CD4-positive, alpha-beta T cell treated with Interleukin-17A for 1 hour (primary cell): ENCODE measurements around the gene ACSL3.
"Not testable (repeated sequence)": the region's sequence is repeated elsewhere in the genome, so short reads cannot be mapped to it uniquely, and the experiment has no call there.

Experiments used
- DNase-seq: peaks from one replicate; pipeline ENCODE4 v3.0.0-alpha.2; 2020

Gene ACSL3

DNA sequence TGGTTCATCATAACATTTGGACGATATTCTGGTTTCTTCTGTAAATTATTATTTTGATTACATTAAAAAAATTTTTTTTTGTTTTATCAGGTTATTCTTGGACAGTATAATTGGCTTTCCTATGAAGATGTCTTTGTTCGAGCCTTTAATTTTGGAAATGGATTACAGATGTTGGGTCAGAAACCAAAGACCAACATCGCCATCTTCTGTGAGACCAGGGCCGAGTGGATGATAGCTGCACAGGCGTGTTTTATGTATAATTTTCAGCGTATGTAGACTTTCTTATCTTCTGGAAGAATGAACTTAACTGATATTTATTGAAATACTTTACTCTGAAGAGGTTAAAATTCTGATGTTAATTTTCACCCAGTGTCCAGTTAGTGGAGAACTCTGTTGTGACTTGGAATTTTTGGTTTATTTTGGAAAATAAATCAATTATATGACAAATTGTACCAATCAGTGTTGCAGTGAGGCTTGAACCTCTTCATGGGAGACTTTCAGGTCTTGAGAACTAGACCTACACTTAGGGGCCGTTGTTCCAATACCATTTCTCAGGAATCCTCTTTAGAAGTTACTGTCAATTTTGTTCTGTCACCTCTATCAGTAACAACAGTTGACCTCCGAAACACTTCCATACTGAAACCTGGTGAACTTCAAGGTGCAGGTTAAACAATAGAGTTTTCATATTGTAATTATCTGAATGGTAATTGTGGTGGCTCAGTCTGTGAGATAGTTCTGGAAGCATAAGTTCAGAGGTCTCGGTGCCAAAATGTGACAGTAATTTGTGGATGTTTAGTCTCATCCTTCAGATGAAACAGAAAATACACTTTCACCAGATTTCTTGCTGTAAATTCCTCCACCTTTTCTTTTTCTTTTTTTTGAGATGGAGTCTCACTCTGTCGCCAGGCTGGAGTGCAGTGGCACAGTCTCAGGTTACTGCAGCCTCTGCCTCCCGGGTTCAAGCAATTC lies 55.7 kb downstream of the ACSL3 start:
- DNase-seq, result no peak

DNA sequence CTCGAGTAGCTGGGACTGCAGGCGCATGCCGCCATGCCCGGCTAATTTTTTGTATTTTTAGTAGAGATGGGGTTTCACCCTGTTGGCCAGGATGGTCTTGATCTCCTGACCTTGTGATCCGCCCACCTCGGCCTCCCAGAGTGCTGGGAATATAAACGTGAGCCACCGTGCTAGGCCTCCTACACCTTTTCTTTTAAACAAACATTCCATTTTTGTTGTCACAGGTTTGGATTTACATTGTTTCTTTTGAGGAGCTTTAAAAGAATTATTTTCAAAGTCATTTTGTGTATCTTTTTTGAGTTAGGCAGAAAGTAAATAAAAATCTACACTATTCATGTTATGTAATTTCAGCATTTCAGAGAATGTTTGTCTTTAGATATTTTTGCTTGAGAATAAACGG lies 56.4 kb downstream of the ACSL3 start:
- not testable (repeated sequence) for DNase-seq

DNA sequence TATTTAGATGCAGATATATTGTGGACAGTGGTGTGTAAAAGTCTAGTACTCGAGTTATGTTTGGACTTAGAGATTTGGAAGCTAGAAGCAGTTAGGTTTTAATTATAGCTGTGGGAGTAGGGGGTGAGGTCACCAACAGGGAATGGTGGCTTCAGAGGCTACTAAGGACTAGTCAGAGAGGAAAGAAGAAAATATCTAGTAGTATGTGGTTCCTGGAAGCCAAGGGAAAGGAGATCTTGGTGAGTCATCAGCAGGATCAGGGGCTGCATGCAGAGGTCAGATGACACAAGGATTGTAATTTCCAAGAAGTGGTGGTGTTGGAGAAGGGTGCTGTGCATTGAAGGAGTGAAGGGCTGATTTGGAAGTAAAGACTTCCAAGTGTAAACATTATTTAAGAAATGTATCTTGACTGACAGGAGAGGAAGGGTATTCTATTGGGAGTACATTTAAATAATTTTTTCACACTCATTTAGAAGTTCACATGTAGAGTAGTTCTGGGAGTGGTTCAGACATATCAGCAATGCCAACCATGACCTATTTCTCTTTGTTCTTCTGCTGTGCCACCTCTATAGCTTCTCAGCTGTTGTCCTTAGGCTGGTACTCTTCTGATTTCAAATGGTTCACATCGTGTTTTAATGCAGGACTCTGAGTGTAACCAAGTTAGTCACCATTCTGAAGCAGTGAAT lies 59.1 kb downstream of the ACSL3 start:
- no peak for DNase-seq

DNA sequence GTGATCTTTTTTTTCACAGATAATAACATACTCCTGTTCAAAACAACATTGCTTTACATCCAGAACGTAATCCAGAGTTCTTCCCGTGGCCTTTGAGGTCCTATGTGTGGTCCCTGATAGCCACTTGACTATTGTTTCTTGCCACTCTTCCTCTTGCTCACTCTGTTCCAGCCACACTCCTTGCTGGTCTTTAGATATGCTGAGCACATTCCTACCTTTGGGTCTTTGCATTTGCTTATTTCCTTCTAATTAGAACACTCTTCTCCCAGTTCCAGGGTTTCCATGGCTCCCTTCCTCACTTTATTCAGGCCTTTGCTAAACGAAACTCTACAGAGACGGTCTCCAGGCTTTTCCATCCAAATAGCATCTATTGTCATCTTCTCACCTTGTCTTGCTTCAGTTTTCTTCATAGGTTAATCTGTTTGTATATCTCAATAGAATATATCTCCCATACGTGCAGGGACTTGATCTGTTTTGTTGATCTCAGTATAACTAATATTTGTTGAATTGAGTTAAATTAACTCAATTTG lies 59.9 kb downstream of the ACSL3 start:
- no peak for DNase-seq

DNA sequence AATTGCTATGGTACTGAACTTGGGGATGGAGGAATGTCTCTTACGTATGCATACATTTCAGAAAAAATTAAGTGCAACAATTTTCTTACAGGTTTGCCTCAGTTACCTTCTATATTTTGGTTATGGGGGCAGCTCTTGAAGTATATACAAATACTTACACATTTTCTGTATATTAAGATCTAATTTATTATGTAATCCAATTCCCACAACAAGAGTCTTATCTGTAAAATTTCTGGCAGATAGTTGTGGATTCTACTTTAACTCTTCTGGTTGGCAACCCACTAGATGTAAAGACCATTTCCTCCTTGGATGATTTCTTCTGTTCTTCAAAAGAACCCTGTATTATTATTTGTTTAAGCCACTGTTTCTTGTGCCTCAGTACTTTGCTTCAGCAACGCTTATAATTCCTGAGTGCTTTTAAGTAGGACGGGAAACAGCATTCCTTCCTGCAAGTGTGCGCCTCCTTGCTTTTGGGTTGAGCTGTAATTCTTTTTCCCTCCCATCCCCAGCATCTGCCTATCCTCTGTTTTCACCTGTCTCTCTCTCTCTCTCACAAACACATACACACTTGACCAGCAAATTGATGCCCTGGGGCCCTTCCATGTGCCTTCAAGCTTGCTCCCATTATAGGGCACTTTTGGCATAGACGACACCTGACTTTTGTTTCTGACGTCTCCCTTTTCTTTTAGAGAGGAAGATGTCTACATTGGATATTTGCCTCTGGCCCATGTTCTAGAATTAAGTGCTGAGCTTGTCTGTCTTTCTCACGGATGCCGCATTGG lies 61.4 kb downstream of the ACSL3 start:
- no peak for DNase-seq

DNA sequence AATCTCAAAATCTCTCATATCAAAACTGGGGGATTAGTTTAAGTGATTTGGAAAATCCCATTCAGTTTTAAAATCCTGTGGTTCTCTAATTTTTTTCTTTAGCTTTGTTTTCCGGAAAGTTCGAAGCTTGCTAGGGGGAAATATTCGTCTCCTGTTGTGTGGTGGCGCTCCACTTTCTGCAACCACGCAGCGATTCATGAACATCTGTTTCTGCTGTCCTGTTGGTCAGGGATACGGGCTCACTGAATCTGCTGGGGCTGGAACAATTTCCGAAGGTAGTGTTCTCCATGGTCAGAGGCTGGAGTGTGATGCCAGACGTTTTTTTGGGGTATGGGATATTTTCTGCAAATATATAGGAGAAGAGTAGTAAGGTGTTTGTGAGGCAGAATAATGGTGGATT lies 66.1 kb downstream of the ACSL3 start:
- no peak for DNase-seq

DNA sequence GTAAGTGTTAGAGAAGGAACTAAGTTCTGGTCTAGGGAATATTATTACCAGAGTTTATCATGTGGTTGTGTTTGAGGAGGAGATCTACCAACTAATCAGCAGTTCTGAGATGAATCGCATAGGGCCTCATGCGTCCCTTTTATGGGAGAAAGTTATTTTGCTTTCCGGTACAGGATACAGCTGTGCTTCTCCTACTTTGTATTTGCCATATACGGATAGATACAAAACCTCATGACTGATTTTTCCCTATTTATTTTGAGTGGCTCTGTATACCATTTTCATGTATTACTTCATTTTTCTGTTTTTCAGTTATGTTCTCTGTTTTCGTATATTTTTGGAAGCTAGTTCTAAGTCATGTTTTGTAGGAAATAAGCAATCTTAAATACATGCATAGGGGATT lies 66.8 kb downstream of the ACSL3 start:
- no peak for DNase-seq

DNA sequence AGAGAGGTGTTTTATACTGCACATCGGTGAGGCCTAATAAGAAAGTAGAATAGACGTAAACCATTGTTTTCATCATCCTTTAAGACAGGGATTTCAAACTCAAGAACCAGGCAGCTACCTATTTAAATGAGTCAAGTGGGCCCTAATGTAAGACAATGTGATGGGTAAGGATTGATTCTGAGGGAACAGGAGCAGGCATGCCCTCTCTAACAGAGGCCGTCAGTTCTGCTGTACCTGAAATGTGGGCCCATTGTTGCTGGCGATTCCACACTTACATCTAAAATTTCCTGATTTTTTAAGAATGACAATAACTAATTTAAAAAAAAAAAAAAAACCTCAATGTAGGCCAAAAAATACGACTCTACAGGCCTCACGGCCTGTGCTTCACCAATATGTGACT lies 67.5 kb downstream of the ACSL3 start:
- DNase-seq, result no peak

DNA sequence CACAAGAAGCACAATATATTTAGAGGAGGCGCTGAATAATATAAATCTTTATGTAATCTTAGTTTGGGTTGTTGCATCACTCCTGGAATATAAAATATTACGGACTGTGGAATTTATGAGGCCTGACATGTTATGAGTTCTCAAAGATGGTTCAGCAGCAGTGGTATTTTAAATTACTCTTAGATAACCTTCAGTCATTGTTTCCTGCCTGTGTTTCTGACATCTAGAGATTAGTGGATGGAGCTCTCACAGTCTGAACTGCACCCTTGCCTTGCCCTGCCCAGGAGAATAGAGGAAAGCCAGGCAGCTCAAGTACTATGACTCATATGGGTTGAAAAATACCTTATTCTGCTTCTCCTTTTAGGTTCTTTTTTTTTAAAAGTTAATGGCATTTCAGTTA lies 70.0 kb downstream of the ACSL3 start:
- DNase-seq, result no peak

DNA sequence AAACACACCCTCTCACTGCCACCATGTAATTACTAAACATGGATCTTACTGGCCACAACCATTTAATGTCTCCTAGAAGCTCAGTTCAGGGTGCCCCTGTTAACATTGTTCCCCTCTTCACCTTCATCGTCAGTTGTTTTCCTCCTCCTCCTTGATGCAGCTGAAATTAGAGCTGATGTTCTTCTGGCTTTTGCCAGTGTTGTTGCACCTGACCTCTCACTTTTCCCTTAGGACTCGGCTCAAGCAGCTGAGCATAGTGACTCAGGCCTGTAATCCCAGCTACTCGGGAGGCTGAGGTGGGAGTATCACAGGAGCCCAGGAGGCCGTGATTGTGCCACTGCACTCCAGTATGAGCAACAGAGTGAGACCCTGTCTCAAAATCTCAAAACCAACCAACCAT lies 70.8 kb downstream of the ACSL3 start:
- no peak for DNase-seq

DNA sequence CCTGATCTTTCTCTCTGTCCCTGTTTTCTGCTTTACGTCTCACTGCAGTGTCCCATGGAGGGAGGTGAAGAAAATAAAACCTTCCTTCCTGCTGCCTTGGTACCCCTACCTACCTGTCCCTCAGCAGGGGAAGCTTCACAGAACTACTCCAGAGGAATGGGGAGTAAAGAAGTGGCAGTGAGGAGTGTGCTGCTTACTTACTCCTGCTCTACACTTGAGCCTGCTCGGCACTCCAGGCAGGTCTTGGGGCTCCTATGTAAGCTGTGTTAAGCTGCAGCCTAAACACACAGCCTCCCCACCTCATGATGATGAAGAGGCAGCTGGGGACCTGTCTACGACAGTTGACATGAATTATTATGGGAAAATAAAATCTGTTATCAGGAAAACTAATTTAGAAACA lies 72.6 kb downstream of the ACSL3 start:
- no peak for DNase-seq

DNA sequence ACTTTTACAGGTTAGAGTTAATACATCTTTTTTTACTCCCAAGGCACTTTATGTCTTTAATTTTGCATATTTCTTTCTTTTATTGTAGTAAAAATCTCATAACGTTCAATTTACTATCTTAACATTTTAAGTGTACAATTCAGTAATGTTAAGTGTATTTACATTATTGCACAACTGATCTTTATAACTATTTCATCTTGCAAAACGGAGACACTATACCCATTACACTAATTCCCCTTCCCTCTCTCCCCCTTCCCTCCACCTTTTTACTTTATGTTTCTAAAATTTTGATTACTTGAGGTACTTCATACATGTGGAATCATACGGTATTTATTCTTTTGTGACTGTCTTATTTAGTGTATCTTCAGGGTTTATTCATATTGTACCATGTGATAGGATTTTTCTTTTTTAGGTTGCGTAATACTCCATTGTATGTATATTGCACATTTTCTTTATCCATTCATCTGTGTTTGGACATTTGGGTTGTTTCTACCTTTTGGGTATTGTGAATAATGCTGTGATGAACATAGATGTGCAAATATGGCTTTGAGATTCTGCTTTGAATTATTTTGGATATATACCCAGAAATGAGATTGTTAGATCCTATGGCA lies 75.0 kb downstream of the ACSL3 start:
- no peak for DNase-seq

DNA sequence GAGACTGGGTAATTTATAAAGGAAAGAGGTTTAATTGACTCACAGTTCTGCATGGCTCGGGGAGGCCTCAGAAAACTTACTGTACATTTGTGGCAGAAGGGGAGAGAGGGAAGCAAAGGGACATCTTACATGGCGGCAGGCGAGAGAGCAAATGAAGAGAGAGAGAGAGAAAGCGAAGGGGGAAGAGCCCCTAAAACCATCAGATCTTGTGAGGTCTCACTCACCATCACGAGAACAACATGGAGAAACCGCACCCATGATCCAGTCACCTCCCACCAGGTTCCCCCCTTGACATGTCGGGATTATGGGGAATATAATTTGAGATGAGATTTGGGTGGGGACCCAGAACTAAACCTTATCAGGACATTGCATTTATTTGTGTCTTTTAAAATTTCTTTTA lies 75.9 kb downstream of the ACSL3 start:
- no peak for DNase-seq

DNA sequence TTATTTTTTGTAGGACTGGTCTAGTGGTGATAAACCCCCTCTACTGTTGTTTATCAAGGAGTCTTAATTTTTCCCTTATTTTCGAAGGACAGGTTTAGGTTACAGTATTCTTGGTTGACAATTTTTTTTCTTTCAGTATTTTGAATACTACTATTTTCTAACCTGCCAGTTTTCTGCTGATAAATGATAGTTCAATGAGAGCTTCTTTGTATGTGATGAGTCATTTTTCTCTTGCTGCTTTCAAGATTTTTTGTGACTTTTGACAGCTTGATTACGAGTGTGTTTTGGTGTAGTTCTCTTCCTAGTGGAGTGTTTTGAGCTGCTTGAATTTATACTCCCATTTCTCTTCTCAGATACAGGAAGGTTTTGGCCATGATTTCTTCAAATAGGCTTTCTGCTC lies 77.5 kb downstream of the ACSL3 start:
- DNase-seq, result no peak

DNA sequence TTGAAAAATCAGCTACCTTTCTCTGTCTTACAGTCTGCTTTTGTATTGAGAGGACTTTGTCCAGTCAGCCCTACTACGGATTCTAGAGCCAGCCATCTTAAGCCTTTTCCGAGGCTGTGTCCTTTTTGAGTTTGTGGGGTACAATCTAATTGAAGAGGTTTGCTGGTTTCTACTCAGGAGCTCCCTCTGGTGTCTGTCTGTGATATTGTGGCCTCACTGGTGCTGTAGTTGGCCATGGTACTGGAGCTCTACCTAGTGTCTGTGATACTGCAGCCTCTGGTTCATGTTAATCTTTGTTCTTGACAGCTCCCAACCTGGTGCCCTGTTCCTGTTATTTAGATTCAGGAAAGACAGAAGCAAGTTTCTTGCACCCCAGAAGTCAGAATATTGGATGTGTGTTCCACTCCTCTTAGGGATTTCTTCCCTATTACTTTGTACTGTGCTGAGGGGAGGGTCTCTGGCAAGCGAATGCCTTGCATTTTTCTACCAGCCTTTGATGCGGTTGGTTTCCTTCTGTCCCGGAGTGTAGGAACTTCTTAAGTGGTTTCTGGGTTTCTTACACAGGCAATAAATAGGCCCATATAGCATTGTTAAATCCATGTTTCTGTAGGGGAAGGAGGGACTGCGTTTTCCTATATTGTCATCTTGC lies 78.5 kb downstream of the ACSL3 start:
- peak; percentile 62 for DNase-seq

DNA sequence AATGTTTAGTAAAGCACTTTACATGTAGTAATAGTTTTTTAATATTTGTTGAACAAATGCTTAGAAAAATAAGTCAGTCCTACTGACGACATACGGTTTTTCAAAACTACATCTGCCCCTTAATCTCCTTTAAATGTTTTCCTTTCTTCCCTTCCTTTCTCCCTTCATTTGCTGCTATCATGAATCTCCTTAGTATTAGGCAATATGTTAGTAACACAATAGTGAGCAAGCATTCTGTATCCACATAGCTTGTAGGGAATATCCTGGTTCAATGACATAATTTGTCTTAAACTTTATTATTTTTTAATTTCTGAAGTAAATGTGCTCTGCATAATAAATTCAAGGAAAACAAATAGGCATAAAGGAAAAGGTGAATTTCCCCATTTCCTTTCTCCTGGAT lies 79.1 kb downstream of the ACSL3 start:
- no peak for DNase-seq

DNA sequence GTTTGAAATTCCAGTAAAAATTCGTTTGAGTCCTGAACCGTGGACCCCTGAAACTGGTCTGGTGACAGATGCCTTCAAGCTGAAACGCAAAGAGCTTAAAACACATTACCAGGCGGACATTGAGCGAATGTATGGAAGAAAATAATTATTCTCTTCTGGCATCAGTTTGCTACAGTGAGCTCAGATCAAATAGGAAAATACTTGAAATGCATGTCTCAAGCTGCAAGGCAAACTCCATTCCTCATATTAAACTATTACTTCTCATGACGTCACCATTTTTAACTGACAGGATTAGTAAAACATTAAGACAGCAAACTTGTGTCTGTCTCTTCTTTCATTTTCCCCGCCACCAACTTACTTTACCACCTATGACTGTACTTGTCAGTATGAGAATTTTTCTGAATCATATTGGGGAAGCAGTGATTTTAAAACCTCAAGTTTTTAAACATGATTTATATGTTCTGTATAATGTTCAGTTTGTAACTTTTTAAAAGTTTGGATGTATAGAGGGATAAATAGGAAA lies 80.7 kb downstream of the ACSL3 start:
- no peak for DNase-seq

DNA sequence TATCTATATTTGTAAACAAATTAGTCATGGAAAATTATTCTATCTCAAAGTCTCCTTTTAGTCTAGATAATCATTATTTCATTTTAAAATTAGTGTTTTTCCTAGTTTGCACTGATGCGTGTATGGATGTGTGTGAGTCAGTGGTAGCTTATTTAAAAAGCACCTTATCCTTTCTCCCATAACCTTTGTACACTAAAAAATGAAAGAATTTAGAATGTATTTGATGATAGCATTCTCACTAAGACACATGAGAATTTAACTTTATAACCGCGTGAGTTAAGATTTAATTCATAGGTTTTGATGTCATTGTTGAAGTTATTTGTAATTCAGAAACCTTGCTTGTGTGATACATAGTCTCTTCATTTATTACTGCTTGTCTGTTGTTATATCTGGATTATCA lies 81.7 kb downstream of the ACSL3 start:
- no peak for DNase-seq

DNA sequence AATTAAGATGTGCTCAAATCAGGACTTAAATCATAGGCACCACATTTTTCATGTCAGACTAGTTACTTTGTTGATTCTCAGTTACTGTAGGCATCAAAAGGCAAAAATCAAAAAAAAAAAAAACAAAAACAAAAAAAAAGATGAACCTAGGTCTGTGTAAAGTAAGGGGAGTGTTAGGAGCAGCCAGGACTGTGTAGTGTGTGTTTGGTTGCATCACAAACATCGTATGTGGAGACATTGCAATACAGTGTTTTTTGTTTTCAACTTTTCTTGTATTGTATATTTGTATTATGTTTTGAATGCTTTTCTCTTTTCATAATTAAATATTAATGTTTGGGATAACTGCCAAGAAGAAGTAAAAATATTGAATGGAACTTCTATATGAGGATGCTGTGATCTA lies 82.1 kb downstream of the ACSL3 start:
- DNase-seq, result no peak

DNA sequence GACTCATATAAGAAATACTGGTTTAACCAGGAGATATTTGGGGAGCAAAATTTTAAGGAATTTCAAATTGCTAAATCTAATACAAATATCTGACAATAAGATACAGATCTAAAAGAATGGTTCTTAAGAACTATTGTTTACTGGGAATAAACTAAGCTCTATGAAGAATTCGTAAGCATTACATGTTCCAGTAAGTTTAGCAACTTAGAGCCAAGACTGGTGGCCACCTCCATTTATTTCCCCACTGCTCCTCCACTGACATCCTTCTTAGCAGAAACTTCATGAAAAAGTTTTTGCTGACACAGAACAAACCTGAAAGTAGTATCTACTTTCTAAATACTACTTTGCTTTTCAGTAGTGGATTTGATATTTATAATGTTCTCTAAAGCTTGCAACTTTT lies 83.0 kb downstream of the ACSL3 start:
- DNase-seq, result no peak

DNA sequence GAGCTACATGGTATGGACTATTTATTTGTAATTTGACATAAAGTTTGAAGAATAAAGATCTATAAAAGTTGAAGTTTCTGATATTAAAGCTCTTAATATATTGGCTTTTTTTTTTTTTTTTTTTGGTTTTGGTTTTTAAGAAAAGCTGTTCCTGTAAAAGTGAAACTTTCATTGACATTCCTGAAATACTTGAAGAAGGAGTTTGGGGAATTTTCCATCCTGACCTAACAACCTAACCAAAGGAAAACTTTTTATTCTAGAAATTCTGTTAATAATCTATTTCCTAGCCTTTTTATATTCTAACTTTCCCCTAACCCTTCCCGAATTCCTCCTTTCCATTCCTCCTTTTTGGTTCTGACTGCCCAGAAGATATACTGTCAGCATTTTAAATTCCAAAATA lies 83.7 kb downstream of the ACSL3 start:
- no peak for DNase-seq
